ENCODE measurements around the gene CEACAM1.
"Not testable (repeated sequence)": the region's sequence is repeated elsewhere in the genome, so short reads cannot be mapped to it uniquely, and the experiment has no call there.

The CEACAM1 gene

GRCh38 chr19:42547929-42548328 lies 19.6 kb upstream of the CEACAM1 start:
- no peak for DNase-seq

- no peak for DNase-seq
These were observed 18.7 kb upstream of the CEACAM1 start for GRCh38 chr19:42546831-42547500.

GRCh38 chr19:42544146-42544545 lies 15.9 kb upstream of the CEACAM1 start:
- DNase-seq = no peak

GRCh38 chr19:42542791-42543190 lies 14.5 kb upstream of the CEACAM1 start:
- no peak for DNase-seq

GRCh38 chr19:42540071-42540553 lies 11.8 kb upstream of the CEACAM1 start:
- peak; percentile 43 for DNase-seq

- no peak for DNase-seq
These were observed 10.8 kb upstream of the CEACAM1 start for GRCh38 chr19:42538841-42539709.

GRCh38 chr19:42535276-42535675 lies 7.0 kb upstream of the CEACAM1 start:
- not testable (repeated sequence) for DNase-seq

- no peak for DNase-seq
These were observed 6.1 kb upstream of the CEACAM1 start for GRCh38 chr19:42534391-42534790.

- no peak for DNase-seq
These were observed 4.6 kb upstream of the CEACAM1 start for GRCh38 chr19:42532891-42533290.

GRCh38 chr19:42531313-42531712 lies 3.0 kb upstream of the CEACAM1 start:
- no peak for DNase-seq

- DNase-seq = no peak
These were observed 1.0 kb upstream of the CEACAM1 start for GRCh38 chr19:42529248-42529764.

- no peak for DNase-seq
These were observed 3.3 kb downstream of the CEACAM1 start for GRCh38 chr19:42524943-42525342.

- no peak for DNase-seq
These were observed 4.0 kb downstream of the CEACAM1 start for GRCh38 chr19:42524250-42524649.

- DNase-seq = not testable (repeated sequence)
These were observed 6.0 kb downstream of the CEACAM1 start for GRCh38 chr19:42522262-42522661.

GRCh38 chr19:42521346-42522030 lies 6.8 kb downstream of the CEACAM1 start:
- no peak for DNase-seq

- no peak for DNase-seq
These were observed 9.2 kb downstream of the CEACAM1 start for GRCh38 chr19:42519108-42519507.

- no peak for DNase-seq
These were observed 11.5 kb downstream of the CEACAM1 start for GRCh38 chr19:42516771-42517170.

- no peak for DNase-seq
These were observed 12.9 kb downstream of the CEACAM1 start for GRCh38 chr19:42515241-42515832.

GRCh38 chr19:42514449-42514848 lies 13.8 kb downstream of the CEACAM1 start:
- no peak for DNase-seq

- DNase-seq = no peak
These were observed 15.5 kb downstream of the CEACAM1 start for GRCh38 chr19:42512743-42513304.

- DNase-seq = no peak
These were observed 16.1 kb downstream of the CEACAM1 start for GRCh38 chr19:42512130-42512636.

- no peak for DNase-seq
These were observed 16.9 kb downstream of the CEACAM1 start for GRCh38 chr19:42511340-42511739.

Data from NCI-H1092 (cell line).